NCI-H1092 (cell line): ENCODE results near the gene ZBTB34.

Experiments
- DNase-seq: peaks from one replicate; lab custom pipeline; 2025; lab: John Stamatoyannopoulos, UW

ZBTB34 gene

GRCh38 chr9:126842977-126843799 is 17.3 kb upstream of the ZBTB34 start:
- no peak for DNase-seq

- no peak for DNase-seq
Observed at GRCh38 chr9:126844085-126844484, 16.4 kb upstream of the ZBTB34 start.

- no peak for DNase-seq
Observed at GRCh38 chr9:126847051-126847450, 13.4 kb upstream of the ZBTB34 start.

GRCh38 chr9:126849591-126850225 is 10.7 kb upstream of the ZBTB34 start:
- no peak for DNase-seq

GRCh38 chr9:126851286-126851880 is 9.1 kb upstream of the ZBTB34 start:
- DNase-seq, result no peak

DNA sequence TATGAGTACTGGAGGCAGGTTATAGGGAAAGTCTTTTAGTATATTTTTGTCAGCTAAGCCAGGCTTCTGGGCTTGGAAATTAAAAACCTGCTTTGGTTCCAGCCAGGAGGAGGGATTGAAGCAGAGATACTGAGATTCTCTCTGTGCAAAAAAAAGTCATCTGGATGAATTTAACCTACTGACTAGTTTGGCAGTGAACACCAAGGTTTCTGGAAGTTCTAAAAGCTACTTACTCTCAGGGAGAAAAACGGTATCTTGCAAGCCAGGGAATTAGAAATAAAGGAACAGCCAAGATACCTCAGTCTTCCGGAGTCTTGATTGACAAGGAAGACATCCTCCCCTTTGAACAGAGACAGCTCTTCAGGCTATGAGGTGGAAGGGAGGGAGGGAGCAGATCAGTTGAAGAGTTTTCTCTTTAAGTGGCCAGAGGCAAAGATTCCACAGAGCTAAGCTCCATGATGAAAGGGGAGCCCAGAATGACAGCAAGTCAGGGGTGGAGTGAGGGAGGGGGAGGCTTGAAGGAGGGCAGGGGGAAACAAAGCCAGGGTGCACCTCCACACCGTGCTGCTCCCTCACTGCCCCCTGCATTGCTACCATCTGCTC is 8.3 kb upstream of the ZBTB34 start:
- DNase-seq, result no peak

GRCh38 chr9:126853667-126854066 is 6.8 kb upstream of the ZBTB34 start:
- DNase-seq, result no peak

- DNase-seq, result no peak
Observed at GRCh38 chr9:126854734-126855133, 5.7 kb upstream of the ZBTB34 start.

GRCh38 chr9:126856326-126856877 is 4.0 kb upstream of the ZBTB34 start:
- DNase-seq, result no peak

GRCh38 chr9:126857261-126857960 is 3.0 kb upstream of the ZBTB34 start:
- peak; percentile 10 for DNase-seq

DNA sequence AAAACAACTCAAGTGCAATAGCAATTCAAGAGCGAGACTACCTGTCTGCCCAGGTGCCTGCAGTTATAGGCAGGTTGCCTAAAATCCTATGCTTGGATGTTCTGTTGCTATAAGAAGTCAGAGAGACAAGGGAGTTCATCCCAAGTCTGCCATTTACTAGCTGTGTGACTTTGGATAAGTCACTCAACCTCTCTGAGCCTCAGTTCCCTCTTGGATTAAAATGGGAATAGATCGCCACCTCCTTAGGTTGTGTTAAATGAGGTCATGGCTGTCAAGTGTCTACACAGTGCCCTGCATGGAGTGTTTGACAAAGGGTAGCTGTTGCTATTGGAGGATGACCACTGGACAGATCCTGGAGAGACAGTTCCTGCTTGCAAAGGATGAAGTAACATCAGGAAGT is 1.3 kb upstream of the ZBTB34 start:
- no peak for DNase-seq

DNA sequence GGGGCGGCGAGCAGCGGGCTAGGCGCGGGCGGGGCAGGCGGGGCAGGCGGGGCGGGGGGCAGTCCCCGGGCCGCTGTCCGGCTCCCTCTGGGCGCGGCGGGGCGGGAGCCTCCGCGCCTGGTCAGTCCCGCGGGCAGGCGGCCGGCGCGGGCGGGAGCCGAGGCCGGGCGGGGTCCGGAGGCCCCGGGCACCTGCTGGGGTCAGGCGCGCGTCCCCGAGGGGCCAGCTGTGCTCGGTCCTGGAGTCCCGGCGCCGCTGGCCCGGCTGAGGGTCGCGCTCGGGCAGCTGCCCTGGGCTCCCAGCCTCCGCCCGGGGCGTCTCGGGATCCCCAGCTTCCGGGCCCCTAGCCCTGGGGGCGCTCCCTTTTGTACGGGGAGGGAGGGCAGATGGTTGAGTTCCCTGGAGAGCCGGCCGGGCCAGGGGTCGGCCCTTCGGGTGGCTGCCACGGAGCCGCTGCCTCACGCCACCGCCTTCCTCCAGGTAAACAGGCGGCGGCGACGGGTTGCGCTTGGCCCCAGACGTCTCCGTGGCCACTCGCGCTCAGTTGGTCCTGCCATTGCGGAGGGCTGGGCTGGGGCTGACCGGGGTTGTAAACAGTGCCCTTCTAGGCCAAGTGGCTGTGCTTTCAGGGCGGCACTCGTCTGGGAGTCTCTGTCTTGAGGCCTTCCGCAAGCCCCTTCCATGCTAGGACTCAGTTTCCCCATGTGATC is 473 bp downstream of the ZBTB34 start:
- no peak for DNase-seq

DNA sequence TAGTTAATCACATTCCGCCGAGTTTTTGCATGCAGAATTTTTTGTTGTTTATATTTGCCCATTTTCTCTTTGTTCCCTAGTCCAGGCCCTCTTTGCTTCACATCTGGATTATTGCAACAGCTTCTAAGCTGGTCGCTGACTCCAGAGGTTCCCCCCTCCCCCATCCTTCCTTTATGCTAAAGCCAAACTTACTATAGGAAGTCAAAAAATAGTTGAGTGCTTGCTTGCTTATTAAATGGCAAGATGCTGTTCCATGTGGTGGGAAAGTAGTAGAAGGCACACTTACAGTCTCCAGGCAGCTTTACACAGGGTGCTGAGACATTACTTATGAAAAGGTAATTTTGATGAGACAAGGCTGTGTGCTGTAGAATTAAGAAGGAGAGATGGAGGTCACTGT is 1.3 kb downstream of the ZBTB34 start:
- no peak for DNase-seq

- DNase-seq, result no peak
Observed at GRCh38 chr9:126862104-126862761, 1.8 kb downstream of the ZBTB34 start.

GRCh38 chr9:126864771-126865170 is 4.3 kb downstream of the ZBTB34 start:
- DNase-seq, result no peak

GRCh38 chr9:126869368-126869767 is 8.9 kb downstream of the ZBTB34 start:
- DNase-seq, result no peak

- DNase-seq, result no peak
Observed at GRCh38 chr9:126872516-126872915, 12.1 kb downstream of the ZBTB34 start.

GRCh38 chr9:126874546-126875314 is 14.3 kb downstream of the ZBTB34 start:
- no peak for DNase-seq

DNA sequence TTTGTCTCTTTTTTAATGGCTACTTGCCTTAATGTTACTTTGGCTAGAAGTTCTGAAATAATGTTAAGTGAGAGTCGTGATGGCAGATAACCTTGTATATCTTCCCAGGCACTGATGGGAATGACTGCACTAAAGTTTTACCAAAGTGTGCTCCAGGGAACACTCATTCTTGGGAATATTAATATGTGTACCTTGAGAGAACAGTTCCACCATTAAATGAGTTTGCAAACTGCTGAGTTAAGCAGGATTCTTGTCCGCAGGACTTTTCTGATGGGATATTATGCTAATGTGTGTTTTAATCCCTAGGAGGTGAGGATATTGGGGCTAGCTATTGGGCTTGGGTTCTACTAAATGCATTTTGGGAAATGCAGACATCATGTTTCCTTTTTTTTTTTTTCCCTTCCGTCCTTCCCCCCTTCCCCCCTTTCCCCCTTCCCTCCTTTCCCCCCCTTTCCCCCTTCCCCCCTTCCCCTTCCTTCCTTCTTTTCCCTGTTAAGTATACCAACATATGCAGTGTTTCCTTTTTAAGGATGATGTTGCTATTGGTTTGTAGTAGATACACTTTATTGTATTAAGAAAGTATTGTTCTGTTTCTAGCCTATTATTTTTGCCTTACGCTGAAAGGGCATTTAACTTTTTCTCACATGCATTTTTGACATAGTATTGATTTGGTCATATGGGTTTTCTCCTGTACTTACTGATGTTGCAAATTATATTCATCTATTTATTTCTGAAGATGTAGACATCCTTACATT is 15.5 kb downstream of the ZBTB34 start:
- no peak for DNase-seq
